Natural killer cell treated with Interleukin-12 subunit alpha and Interleukin-12 subunit beta and Interleukin-15 and Interleukin-18, amount 100 ng/mL, for 72 hours (primary cell): ENCODE results near the gene FTSJ3. TPM values are rescaled to one million over a fixed set of nuclear protein-coding genes. Genes with fewer than 3 reads are reported as not detected.
A peak's percentile ranks its signal among the peaks of the same experiment; 100 is the strongest.

Source experiments
- ATAC-seq, 2 donors: fragments of 150-1000 bp; cut with Tn5 transposase in 1 of 2; sonication (Bioruptor Pico), chemical (Tn5 transposase) in 1 of 2; 2 replicates each; pipeline ENCODE4 v1.10.0; 2021
- DNase-seq: peaks from one replicate; pipeline ENCODE4 v3.0.0; 2022; ENCODE audit warnings: low spot score
- H3K27ac Mint-ChIP-seq, 2 donors: 1 replicate in 1 of 2; 2 replicates in 1 of 2; pipeline ENCODE4 v1.8.0; 2022; ENCODE audit warnings: mixed read lengths in 2 of 2, mild to moderate bottlenecking in 1 of 2, moderate library complexity in 1 of 2
- H3K27me3 Mint-ChIP-seq, 2 donors: 1 replicate in 1 of 2; 2 replicates in 1 of 2; pipeline ENCODE4 v1.8.0; 2022; ENCODE audit warnings: mixed read lengths in 2 of 2
- H3K36me3 Mint-ChIP-seq: one replicate; pipeline ENCODE4 v1.8.0; 2022; ENCODE audit warnings: mixed read lengths
- H3K4me1 Mint-ChIP-seq, 2 donors: 1 replicate in 1 of 2; 2 replicates in 1 of 2; pipeline ENCODE4 v1.8.0; 2022; ENCODE audit warnings: low read depth in 2 of 2, mixed read lengths in 2 of 2, mild to moderate bottlenecking in 1 of 2
- H3K4me3 Mint-ChIP-seq: one replicate; pipeline ENCODE4 v1.8.0; 2022; ENCODE audit warnings: mixed read lengths
- H3K9me3 Mint-ChIP-seq: 2 replicates; pipeline ENCODE4 v1.8.0; 2022; ENCODE audit warnings: mixed read lengths
- total RNA-seq, 2 donors: library from RNA; stranded (reverse); gene quantifications; one replicate each; pipeline ENCODE4 v1.2.3, GENCODE V29; 2022

Gene FTSJ3
- total RNA-seq, 2 donors from 2014 or later, result 74.2 to 116 TPM

DNA sequence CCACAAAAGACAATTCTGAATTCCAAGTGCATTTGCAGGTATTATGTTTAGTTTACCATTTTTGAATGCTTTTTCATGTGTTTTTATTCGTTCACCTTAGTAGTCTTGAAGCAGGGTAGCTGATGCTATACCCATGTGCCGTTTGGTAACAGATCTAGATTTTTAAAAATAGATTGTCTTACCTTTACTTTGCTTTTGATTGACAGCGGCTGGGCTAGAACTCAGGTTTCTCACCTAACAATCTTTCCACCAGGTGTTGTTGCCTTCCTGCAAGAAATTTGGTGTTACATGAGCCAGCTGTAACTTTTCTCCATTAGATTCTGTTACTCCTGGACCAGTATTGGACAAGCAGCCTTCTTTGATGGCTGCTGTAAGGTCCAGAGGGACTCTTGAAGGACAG, 1.5 kb upstream of the FTSJ3 start:
- Mint-ChIP-seq H3K4me3 (peak overlapping the region; percentile 99), H3K4me1 (peaks cover 40 to 55% of the 10 kb centered on the region in 2 donors), H3K27ac (peak overlapping the region; percentile 74 to 99), H3K36me3 (peaks cover 19% of the 10 kb centered on the region), H3K9me3 (no peaks in the 10 kb centered on the region), H3K27me3 (no peaks in the 10 kb centered on the region)
- ATAC-seq, result no peak
- no peak for DNase-seq

DNA sequence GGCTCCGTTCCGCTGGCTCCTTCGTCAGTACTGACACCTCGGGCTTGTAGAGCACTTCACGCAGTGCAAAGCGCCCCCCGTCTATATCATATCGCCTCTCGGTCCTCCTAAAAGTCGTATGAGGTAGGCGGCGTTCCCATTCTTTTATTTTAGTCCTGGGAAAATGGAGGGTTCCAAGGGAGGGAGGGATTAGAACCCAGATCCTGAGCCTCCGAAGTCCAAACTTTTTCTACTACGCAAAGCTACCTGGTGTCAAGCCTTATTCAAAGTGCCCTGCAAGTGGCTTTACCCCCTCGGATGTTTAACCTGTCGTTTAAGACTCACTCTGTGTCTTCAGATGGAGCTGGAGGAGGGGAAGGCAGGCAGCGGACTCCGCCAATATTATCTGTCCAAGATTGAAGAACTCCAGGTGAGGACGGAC, 348 bp upstream of the FTSJ3 start:
- peak overlapping the region; percentile 99 for H3K4me3 Mint-ChIP-seq
- ATAC-seq, result no peak
- H3K27ac Mint-ChIP-seq, result peak overlapping the region; percentile 99
- peaks cover 46 to 58% of the 10 kb centered on the region in 2 donors for H3K4me1 Mint-ChIP-seq
- no peaks in the 10 kb centered on the region for H3K9me3 Mint-ChIP-seq
- no peak for DNase-seq
- H3K36me3 Mint-ChIP-seq, result peaks cover 22% of the 10 kb centered on the region
- no peaks in the 10 kb centered on the region for H3K27me3 Mint-ChIP-seq

DNA sequence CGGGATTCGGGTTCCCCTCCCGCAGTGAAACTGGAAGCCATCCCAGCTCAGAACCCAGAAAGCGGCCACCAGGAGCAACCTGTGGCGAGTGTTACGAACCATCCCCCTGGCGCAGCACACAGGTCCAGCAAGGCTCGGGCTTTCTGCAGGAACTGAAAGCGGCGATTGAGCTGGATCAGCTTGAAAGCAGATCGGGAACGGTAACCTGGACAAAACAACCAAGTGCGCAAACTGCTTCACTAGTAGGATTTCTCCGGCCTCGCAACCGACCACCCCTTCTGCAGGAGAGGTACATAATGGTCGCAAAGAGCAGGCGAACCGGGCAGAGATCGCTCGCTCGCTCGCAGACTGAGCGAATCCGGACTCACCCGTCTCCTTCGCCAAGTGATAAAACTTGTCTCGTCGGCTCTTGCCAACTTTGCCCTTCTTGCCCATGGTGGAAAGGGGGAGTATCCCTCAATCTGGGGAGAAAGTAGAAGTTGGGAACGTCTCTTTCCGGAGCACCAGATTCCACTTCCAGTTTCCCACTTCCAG, 928 bp downstream of the FTSJ3 start:
- no peak for DNase-seq
- Mint-ChIP-seq H3K4me3 (peak overlapping the region; percentile 99), H3K27ac (peak overlapping the region; percentile 99), H3K36me3 (peaks cover 31% of the 10 kb centered on the region), H3K27me3 (no peaks in the 10 kb centered on the region), H3K9me3 (no peaks in the 10 kb centered on the region), H3K4me1 (peaks cover 53 to 61% of the 10 kb centered on the region in 2 donors)
- ATAC-seq, result no peak

DNA sequence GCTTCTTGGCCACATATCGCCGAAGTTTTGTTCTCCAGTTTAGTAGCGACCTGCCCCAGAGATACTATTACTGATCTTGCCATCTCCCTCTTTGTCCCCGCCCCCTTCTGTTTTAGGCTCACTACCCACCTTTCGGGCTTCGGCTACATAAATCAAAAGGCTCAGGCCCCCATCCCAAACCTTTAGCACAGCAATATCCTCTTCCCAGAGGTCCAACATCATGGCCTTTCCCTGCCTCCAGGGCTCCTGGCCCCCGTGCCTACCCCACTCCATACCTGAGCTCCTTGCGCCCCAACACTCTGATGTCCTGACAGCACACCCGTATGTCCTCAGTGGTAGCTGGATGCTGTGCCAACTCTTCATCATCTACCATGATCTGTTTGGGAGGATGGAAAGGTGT, 3.1 kb downstream of the FTSJ3 start:
- no peaks in the 10 kb centered on the region for H3K9me3 Mint-ChIP-seq
- peak overlapping the region; percentile 46 to 57 for H3K27ac Mint-ChIP-seq
- H3K27me3 Mint-ChIP-seq, result no peaks in the 10 kb centered on the region
- DNase-seq (no peak), ATAC-seq (no peak)
- H3K36me3 Mint-ChIP-seq, result peaks cover 30% of the 10 kb centered on the region
- H3K4me3 Mint-ChIP-seq, result peak overlapping the region; percentile 26
- peaks cover 50 to 51% of the 10 kb centered on the region in 2 donors for H3K4me1 Mint-ChIP-seq

DNA sequence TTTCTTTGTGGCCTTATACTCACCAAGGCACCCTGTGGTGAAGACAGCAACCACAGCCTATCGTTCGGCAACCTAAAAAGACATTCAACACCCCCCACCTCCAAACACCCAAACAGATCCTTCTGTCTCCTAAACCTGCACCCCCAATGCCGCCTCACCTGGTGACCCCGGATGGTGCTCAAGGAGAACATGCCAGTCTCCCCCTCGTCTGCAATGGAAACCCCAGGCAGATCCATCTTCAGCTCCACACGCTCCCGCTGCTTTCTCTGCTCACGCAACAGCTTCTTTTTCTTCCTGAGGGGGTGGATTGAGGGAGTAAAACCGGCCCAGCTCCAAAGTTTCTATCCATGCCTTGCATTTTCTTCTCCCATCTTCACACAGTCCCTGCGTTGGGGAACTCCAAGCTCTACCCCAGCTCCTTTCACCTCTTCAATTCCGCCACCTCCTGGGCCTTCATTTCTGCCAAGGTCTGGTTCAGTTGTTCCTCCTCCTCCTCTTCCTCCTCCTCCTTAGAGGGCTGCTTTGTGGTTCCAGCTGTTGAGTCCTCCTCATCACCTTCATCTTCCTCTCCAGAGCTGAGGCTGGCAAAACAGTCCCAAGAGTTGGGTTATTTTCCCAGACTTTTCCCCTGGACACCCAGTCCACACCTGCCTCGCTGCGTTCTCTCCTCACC, 3.7 kb downstream of the FTSJ3 start:
- peak overlapping the region; percentile 26 for H3K4me3 Mint-ChIP-seq
- peaks cover 45 to 47% of the 10 kb centered on the region in 2 donors for H3K4me1 Mint-ChIP-seq
- no peaks in the 10 kb centered on the region for H3K27me3 Mint-ChIP-seq
- no peaks in the 10 kb centered on the region for H3K9me3 Mint-ChIP-seq
- H3K36me3 Mint-ChIP-seq, result peaks cover 36% of the 10 kb centered on the region
- DNase-seq (no peak), ATAC-seq (no peak)
- H3K27ac Mint-ChIP-seq, result peak overlapping the region; percentile 46 to 57

DNA sequence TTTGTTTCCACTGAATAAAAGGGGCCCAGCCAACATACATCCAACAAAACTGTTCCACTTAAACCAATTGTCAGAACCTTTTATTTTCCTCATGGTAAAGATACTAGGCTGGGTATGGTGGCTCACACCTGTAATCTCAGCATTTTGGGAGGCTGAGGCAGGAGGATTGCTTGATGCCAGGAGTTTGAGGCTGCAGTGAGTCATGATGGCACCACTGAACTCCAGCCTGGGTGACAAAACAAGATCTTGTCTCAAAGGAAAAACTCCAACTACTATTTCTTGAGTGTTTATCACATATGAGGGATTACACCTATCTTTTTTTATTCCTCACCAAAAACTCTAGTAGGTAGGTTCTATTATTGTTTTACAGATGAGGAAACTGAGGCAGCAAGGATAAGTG, 4.9 kb downstream of the FTSJ3 start:
- DNase-seq (no peak), ATAC-seq (no peak)
- Mint-ChIP-seq H3K4me3 (no peak overlapping the region), H3K36me3 (peaks cover 47% of the 10 kb centered on the region), H3K4me1 (peaks cover 40 to 43% of the 10 kb centered on the region in 2 donors), H3K27ac (peak overlapping the region; percentile 70 to 92), H3K27me3 (no peaks in the 10 kb centered on the region), H3K9me3 (no peaks in the 10 kb centered on the region)

DNA sequence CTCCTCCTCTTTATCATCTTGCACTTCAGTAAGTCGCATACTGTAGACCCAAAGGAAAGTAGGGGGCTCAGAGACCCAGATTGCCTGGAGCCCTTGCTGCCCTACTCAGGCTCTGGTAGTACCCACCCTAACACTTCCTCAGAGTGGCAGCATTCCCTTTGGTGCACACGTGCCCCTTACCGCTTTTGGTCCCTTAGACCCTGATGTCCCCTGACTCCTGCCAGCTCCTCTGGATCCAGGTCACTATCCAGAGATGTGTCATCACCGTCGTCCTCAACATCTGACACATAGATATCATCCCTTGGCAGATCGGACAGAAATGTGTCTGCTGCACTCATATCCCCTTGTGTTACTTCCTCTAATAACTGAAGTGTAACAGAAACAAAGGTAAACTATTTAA, 5.7 kb downstream of the FTSJ3 start:
- ATAC-seq, result no peak
- H3K36me3 Mint-ChIP-seq, result peaks cover 49% of the 10 kb centered on the region
- H3K4me3 Mint-ChIP-seq, result peak overlapping the region; percentile 40
- H3K4me1 Mint-ChIP-seq, result peaks cover 40 to 43% of the 10 kb centered on the region in 2 donors
- H3K27me3 Mint-ChIP-seq, result no peaks in the 10 kb centered on the region
- no peak for DNase-seq
- H3K27ac Mint-ChIP-seq, result peak overlapping the region; percentile 70 to 92
- H3K9me3 Mint-ChIP-seq, result no peaks in the 10 kb centered on the region

DNA sequence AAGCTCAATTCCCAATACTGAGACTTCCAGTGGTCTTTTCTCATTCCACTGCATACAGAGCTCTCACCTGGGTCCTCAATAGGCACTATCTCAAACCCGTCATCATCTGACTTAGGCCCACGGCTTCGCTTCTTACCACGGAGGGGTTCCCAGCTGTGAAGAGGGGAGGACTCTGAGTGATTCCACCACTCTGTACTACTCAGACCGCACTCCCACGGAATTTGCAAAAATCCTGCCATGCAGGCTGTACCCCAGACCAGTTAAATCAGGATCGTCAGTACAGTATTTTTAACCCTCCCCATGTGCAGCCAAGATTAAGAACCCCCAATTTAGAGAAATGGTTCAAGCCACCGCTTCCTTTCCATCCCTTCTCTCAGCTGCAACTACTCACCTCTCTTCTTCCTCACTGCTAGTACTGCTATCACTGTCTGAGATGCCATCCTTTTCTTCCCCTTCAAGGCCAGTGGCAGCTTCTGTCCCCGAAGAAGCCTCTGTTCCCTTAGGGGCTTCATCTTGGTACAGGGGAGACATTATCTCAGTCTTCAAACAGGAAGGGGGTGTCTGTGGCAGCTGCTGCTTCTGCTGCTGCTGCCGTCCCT, 6.4 kb downstream of the FTSJ3 start:
- Mint-ChIP-seq H3K9me3 (no peaks in the 10 kb centered on the region), H3K27ac (peak overlapping the region; percentile 70 to 92), H3K27me3 (no peaks in the 10 kb centered on the region), H3K4me1 (peaks cover 36 to 38% of the 10 kb centered on the region in 2 donors), H3K4me3 (no peak overlapping the region), H3K36me3 (peaks cover 49% of the 10 kb centered on the region)
- DNase-seq, result no peak
- ATAC-seq, result no peak

DNA sequence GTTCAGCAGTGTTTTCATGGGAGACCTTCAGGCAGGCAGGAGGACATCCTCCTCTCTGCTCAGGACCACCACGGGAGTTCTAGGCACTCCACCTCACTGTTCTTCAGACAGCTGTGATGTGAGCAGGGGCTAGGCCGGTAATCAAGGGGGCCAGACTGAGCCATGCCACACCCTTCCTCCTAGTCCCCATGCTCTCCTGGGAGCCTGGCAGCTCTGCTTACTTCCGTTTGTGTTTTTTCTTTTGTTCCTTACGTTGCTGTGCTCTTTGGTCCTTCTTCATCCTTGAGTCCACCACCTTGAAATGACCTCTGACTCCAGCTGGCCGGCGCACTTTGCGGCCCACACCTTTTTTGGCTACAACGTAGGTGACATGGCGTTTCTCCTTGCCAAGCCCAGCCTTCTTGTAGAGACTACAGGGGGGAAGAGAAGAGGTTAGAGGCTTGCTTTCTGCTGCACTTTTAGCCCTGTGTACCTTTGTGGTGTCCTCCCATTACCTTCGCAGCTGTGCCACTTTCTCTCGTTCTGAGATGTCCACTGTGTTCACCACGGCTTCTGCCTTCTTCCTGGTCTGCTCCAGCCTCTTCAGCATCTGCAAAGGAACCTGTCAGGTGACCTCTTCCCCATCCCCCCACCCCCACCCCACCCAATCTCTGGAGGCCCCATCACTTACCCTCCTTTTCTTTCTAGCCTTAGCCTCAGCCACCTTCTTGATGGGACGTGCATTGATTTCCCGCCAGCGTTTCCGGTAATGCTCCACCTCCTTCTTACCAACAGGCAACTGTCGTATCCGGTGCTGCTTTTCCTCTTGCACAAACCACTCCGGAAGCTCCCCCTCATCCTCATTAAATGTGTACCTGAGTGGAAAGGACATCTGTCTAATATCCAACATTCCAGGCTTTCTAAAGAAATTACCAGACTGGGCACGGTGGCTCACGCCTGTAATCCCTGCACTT, 7.6 kb downstream of the FTSJ3 start:
- ATAC-seq, result peak; percentile 22 to 48
- Mint-ChIP-seq H3K27ac (peak overlapping the region; percentile 70 to 92), H3K9me3 (no peaks in the 10 kb centered on the region), H3K4me3 (no peak overlapping the region), H3K36me3 (peaks cover 49% of the 10 kb centered on the region), H3K4me1 (peaks cover 28 to 32% of the 10 kb centered on the region in 2 donors), H3K27me3 (no peaks in the 10 kb centered on the region)
- no peak for DNase-seq

DNA sequence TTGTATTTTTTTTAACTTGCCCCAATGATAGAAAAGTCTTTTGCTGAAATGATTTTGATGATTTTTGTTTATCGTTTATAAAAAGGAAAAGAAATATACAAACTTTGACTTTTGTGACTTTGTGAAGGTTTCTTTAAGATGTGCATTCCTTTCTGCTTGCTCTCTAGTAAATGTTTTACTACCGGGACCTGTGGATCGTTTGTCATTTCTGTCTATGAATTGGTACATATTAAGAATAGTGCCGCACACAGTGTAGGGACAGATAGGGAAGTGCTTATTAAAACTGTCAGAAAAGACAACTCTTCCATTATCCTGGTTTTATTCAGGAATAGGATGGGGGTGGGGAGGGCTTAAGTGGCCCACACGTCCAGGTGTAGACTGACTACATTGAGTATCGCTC, 8.3 kb downstream of the FTSJ3 start:
- no peaks in the 10 kb centered on the region for H3K27me3 Mint-ChIP-seq
- no peaks in the 10 kb centered on the region for H3K9me3 Mint-ChIP-seq
- H3K4me1 Mint-ChIP-seq, result peaks cover 22 to 26% of the 10 kb centered on the region in 2 donors
- DNase-seq (no peak), ATAC-seq (no peak)
- peak overlapping the region; percentile 70 to 76 for H3K27ac Mint-ChIP-seq
- peaks cover 44% of the 10 kb centered on the region for H3K36me3 Mint-ChIP-seq
- no peak overlapping the region for H3K4me3 Mint-ChIP-seq

DNA sequence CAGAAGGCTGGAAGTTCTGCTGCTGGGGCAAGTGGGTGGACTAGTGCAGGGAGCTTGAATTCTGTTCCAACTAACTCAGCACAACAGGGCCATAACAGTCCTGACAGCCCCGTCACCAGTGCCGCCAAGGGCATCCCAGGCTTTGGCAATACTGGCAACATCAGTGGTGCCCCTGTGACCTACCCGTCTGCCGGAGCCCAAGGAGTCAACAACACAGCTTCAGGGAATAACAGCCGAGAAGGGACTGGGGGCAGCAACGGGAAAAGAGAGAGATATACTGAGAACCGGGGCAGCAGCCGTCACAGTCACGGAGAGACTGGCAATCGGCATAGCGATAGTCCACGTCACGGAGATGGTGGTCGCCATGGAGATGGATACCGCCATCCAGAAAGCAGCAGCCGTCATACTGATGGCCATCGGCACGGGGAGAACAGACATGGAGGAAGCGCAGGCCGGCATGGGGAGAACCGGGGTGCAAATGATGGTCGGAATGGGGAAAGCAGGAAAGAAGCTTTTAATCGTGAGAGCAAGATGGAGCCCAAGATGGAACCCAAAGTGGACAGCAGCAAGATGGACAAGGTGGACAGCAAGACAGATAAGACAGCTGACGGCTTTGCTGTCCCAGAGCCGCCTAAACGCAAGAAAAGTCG, 9.6 kb downstream of the FTSJ3 start:
- no peak overlapping the region for H3K4me3 Mint-ChIP-seq
- peaks cover 40% of the 10 kb centered on the region for H3K36me3 Mint-ChIP-seq
- DNase-seq (no peak), ATAC-seq (no peak)
- peaks cover 14 to 17% of the 10 kb centered on the region in 2 donors for H3K4me1 Mint-ChIP-seq
- peak overlapping the region; percentile 70 to 76 for H3K27ac Mint-ChIP-seq
- no peaks in the 10 kb centered on the region for H3K9me3 Mint-ChIP-seq
- no peaks in the 10 kb centered on the region for H3K27me3 Mint-ChIP-seq

DNA sequence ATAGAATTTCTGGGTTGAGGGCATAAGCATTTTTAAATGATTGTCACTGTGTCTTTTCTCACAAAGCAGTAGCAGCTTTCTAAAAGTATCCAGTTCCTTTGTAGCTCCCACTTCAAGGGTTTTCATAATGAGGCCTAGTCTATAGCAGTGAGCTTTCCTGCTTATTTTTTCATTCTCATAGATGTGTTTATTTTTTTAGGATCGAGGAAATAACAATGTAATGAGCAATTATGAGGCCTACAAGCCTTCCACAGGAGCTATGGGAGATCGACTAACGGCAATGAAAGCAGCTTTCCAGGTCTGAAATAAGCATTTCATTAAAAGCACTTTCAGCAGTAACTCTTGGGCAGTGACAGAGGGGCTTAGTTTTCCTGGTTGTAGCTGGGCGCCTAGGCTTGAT, 10.8 kb downstream of the FTSJ3 start:
- no peaks in the 10 kb centered on the region for H3K9me3 Mint-ChIP-seq
- ATAC-seq (no peak), DNase-seq (no peak)
- H3K4me1 Mint-ChIP-seq, result peaks cover 11% of the 10 kb centered on the region in 2 donors
- no peak overlapping the region for H3K4me3 Mint-ChIP-seq
- H3K36me3 Mint-ChIP-seq, result peaks cover 38% of the 10 kb centered on the region
- no peak overlapping the region for H3K27ac Mint-ChIP-seq
- H3K27me3 Mint-ChIP-seq, result no peaks in the 10 kb centered on the region

DNA sequence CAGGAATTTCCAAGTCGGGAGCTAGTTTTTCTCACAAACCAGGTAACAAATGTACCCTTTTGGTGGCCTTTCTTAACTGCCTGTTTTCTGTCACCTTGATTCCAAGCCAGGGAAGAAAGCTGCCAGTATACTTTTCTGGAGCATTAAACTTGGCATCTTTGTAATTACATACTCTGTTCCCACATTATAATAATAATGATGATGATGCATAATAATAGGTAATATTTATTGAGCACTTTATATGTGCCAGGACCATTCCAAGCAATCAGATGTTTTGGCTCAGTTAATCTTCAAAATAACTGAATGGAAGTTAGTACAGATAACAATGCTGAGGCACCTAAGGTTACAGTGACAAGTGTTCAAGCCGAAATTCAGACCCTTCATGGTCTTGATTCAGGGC, 11.3 kb downstream of the FTSJ3 start:
- Mint-ChIP-seq H3K27ac (peak overlapping the region in 1 of 2 donors; percentile 47), H3K4me3 (no peak overlapping the region), H3K9me3 (no peaks in the 10 kb centered on the region), H3K4me1 (peaks cover 6 to 8% of the 10 kb centered on the region in 2 donors), H3K27me3 (no peaks in the 10 kb centered on the region), H3K36me3 (peaks cover 37% of the 10 kb centered on the region)
- no peak for ATAC-seq
- no peak for DNase-seq
